HL-60/S4 (cell line): ENCODE data around the gene CTDNEP1.

Experiments used
- in situ Hi-C: fragments of 300-500 bp; cut with MboI; formaldehyde crosslinking; loops from 2 replicates; pipeline ENCODE4 v1.14.3; 2022; ENCODE audit warnings: low sequenced_read_pairs

Gene CTDNEP1

DNA sequence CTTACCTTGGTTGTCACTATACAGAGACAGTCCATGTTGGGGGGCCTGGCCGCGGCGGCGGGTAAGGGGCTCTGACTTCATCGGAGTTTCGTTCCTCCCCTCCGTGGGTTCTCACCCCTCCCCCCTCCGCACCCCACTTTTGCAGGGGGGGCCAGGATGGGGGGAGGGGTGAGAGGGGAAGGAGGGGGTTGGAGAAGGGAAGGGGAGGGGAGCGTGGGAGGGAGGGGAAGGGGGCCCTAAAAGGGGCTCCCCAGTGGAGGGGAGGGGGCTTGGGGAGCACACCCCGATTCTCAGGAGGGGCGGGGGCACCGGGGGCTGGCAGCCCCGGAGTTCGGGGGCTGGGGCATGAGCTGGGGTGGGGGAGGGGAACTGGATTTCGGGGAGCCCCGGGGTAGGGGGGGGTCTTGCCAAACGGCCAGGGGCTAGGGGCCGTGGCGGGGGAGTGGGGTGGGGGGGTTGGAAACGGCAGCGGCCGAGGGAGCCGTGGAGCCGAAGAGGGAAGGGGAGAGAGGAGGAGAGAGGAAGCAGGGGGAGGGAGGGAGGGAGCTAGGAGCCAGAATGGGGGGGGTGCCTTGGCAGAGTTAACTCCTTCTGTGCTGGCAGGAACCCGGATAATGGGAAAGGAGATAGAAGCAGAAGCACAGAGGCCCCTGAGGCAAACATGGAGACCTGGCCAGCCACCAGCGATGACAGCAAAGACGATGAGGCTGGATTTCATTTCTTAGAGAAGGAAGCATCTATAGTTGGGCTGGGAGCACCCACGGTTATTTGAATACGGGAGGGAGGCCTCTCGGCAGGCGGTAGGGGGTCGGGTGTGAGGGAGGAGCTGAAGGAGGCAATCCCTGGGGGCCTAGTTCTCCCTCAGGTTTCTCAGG lies 34.2 kb downstream of the CTDNEP1 start:
- in situ Hi-C loops, result no loop called here

GRCh38 chr17:7216242-7217112 lies 35.1 kb downstream of the CTDNEP1 start:
- in situ Hi-C loops, result no loop called here

DNA sequence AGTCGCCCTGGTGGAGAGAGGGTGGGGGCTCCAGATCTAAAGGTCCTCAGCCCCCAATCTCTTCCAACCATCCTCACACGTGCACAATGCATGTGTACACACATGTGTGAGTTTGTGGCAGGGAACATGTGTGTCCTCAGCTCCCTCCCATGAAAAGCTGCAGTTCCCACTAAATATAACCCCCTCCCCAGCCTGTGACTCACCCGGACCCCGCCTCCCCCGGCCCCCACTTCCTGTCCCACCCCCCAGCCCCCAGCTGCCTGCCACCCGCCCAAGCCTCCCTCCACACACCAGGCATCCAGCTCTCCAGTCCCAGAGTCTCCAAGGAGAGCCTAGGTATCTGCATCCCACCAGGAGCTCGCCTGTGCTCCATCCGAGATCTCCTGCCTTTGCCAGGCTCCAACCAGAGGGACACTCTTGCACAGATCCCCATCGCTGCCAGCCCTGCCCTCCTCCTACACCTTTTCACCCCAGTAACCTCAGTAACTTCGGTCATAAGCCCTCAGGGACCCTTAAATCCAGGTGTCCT lies 35.8 kb downstream of the CTDNEP1 start:
- in situ Hi-C loops, result no loop called here

DNA sequence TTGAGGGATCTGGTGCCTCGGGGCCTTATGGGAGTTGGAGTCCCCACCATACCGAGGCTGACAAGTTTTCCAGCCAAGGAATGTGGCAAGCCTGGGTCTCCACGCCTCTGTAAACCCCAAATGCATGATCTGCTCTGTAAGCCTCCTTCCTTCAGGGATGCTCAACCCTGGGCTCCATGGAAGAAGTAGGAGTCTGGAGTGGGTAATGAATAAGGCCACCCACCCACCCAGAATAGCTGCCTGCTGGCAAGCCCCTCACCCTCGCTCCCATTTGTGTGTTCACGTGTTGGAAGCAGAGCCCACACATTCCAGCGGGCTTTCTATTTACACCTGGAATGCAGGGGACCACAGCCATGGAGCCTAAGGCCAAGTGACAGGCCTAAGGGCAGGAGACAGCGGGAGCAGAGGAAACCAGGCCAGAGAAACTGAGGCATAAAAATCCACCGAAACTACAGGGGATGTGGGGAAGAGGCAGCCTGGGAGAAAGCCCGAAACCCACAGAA lies 36.3 kb downstream of the CTDNEP1 start:
- in situ Hi-C loops, result no loop called here

- in situ Hi-C loops, result no loop called here
Measured at GRCh38 chr17:7214300-7215135, 37.0 kb downstream of the CTDNEP1 start.

DNA sequence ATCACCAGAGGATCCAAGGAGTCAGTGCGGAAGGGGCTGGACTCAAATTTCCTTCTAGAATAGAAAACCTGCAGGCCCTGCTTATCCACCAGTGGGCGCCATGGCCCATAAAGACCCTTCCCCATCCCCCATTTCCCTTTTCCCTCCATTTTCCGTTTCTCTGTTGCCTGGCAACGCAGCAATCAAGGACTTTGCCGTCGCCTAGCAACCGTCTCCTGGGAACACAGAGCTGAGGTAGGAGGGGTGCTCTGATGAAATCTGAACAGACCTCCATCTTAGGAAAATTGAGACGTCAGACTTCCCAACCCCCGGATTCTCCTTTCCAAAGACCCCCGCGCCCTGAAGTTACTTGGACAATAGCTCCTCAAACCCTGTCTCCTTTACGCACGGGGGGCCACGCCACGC lies 37.6 kb downstream of the CTDNEP1 start:
- in situ Hi-C loops, result no loop called here

- in situ Hi-C loops, result no loop called here
Measured at GRCh38 chr17:7211491-7212273, 39.9 kb downstream of the CTDNEP1 start.

DNA sequence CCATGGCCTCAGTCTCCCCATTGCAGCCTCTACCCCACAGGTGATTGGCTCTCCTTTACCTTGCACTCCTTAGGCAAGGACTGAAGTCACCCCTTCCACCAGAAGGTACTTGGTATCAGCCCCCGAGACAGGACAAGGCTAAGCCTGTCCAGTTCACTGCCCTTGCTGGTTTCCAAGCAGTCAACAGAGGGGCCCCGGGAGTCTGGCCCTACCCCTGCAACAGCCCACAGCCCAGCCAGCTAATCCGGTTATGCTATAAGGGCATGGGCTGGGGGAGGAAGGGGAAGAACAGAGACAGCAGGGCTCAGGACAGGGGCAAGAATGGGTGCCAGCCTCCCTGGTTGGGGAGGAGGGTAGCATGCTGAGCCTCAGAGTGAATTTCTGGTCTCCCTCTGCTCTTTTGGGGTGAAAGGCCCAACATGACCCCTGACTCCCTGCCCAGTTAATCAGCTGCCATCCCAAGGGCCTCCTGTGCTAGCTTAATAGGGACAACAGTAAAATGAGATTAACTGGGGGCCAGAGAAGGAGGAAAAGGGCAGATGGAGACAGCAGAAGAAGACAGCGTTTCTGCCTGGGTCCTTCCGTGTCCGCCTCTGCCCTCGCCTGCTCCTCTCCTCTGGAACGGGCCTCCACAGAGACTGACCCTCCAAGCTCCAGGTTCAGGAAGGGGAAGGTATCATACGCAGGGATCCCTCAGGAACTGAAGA lies 42.6 kb downstream of the CTDNEP1 start:
- in situ Hi-C loops, result no loop called here

- in situ Hi-C loops, result no loop called here
Measured at GRCh38 chr17:7208027-7208571, 43.4 kb downstream of the CTDNEP1 start.

DNA sequence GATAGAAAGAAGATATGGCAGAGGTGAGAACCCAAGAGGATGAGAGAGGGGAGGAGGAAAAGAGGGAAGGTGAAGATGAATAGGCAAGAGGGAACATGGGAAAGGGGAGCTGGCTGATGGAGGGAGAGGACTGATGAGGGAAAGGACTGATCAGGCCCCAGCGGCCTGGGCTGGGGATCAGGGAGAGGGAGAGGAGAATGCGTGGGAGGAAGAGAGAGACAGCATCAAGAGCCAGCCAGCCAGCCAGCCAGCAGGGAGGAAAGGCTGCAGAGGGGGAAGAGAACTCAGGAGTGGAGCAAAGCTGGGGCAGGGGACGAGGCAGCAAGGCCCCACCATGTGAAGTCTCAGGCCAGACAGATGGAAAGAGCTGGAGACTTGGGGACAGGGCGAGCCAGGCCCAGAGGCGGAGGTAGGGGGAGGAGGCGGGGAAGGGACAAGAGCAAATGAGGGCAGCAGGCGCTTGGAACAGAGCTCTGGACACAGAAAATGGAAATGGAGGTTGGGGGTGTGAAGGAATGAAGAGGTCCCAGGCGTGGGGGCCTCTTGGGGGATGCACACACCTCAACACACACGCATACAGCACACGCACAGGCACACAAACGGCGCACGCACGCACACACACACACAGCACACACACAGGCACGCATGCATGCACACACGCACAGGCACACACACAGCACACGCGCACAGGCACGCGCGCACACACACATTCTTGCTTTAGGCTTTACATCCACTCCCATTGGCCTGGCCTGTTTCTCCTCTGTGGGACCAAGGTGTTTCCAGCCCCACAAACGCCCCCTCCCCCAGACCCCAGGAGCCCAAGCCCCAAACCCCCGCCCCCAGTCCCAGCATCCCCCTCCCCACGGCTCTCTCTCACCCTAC lies 44.2 kb downstream of the CTDNEP1 start:
- in situ Hi-C loops, result no loop called here

- in situ Hi-C loops, result no loop called here
Measured at GRCh38 chr17:7205561-7205960, 46.0 kb downstream of the CTDNEP1 start.

DNA sequence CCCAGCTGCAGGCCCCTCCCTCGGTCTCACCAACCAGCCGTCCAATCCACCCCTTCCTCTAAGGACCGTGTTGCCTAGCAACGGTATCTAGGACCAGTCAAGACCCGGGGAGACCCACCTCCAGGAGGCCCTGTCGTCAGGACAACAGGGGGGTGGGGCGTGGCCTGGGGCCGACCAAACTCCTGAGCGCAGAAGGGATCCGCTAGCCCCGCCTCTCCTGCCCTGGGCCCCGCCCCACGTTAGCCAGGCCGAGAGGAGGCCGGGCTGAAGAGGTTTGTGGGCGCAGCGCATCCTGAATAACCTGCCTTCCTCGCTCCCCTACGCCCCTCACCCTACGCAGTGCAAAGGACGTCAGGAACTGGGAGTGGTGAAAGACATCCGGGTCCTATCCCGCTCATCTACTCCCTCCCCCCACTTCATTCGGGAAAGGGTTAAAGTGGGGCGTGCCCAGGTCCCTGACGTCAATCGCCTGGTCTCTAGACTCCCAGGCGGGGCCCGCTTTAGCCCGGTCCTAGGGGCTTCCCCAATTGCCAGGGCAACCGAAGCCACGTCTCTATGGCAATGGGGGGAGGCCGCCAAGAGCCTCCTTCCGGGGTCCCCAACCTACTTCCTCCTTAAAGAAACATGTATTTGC lies 46.6 kb downstream of the CTDNEP1 start:
- in situ Hi-C loops, result no loop called here

DNA sequence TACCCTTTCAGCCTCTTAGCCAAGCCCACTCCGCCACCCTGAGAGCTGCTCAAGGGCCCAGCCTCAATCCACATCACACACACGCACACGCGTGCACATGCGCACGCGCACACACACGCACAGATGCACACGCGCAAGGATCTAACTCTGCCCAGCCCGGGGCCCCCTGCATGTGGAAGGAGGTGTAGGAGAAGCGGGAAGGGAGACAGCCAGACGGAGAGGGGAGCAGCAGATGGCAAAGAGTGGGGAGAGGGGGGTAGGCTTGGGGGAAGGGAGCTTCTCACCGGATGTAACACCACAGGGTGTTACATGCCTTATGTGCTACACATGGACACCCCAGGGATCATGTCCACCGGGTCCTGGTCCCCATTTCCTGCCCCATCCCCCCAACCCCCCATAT lies 47.2 kb downstream of the CTDNEP1 start:
- in situ Hi-C loops, result no loop called here

DNA sequence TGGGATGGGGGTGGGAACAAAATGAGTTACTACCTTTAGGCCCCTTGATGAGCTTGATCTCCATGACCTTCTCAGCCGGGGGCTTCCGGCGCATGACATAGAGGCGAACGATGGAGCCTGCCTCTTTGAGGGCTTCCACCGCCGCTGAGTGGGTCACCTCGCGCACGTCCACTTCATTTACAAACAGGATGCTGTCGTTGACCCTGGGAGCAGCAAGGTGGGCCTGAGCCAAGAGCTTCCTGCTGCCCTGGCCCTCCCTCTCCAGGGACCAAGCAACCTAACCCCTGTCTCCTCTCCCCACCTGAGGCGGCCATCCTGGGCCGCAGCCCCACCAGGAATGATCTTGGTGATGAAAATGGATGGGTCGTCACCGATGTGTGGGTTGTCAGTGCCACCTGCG lies 48.1 kb downstream of the CTDNEP1 start:
- in situ Hi-C loops, result no loop called here

- in situ Hi-C loops, result no loop called here
Measured at GRCh38 chr17:7196651-7197401, 54.7 kb downstream of the CTDNEP1 start.

GRCh38 chr17:7195971-7196370 lies 55.6 kb downstream of the CTDNEP1 start:
- in situ Hi-C loops, result no loop called here
